Skin of body (tissue), 2 donors: ENCODE results near the gene TMEM106A. TPM values are rescaled to one million over a fixed set of nuclear protein-coding genes. Genes with fewer than 3 reads are reported as not detected.
"Not testable (repeated sequence)": the region's sequence is repeated elsewhere in the genome, so short reads cannot be mapped to it uniquely, and the experiment has no call there.

Source experiments
- DNase-seq: peaks from one replicate; lab custom pipeline; 2025; lab: John Stamatoyannopoulos, UW
- total RNA-seq: library from RNA; depleted of rRNA; stranded (reverse); fragments of >200 nt; gene quantifications from one replicate; pipeline ENCODE4 v1.2.3, GENCODE V29; 2014

TMEM106A gene, protein sequence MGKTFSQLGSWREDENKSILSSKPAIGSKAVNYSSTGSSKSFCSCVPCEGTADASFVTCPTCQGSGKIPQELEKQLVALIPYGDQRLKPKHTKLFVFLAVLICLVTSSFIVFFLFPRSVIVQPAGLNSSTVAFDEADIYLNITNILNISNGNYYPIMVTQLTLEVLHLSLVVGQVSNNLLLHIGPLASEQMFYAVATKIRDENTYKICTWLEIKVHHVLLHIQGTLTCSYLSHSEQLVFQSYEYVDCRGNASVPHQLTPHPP
- total RNA-seq = 5.0 TPM

DNA sequence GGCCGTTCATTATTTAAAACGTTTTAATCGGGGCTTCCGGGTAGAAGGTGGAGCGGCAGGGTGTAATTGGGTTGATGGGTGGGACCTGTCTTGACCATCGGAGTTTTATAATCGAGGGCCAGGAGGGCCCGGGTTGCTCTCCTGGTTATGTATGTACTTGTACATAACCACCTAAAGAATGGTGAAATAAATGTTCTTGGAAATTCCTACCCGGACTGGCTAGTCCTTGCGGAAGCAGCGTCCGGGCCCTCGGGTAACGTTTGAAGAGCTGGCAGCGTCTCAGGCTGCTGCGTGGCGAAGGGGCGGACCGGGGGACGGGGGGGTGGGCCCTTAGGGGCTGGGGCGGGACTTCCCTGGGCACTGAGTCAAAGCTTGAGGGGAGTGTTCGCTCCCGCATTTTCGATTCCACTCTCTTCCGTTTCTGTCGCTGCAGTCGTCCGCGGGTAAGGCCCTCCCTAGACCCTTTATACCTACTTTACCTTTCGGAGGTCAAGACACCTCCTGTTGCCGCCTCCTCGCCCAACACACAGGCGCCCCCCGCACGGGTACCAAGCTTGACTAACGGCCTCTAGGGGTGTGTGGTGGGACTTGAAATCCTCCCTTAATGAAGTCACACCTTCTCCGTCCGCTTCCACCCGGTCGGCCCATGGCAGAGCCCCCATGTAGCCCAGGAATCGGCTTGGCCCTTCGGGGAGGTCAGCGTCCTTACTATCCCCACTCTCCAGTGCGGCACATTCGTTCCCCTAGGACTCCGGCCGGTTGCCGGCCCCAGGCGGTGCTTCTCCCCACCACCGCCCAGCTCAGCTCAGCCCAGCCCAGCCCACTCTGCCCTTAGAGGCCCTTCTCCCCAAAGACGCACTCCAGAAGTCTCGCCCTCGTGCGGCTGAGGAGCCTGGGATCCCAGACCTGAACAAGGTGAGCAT, at the start of gene TMEM106A:
TMEM106A (plus strand) TSS at position 396 of the 923 bp plus-strand sequence. CDS start 1,167 bp downstream, outside the sequence.
- DNase-seq = peak; percentile 81

DNA sequence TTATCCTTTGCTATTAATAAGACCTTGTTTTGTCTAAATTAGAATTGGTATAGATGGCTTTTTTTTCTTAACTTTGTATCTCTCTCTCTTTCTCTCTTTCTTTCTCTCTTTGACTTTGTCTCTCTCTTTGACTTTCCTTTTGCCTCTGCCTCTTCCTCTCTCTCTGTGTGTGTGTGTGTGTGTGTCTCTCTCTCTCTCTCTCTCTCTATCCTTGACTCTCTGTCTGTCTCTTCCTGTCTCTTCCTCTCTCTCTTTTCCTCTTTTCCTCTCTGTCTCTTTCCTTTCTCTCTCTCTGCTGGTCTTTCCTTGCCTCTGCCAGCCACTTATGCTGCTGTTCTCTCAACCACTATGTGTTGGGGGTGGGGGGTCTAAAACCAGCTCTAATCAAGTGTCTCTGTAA, 45.7 kb upstream of the TMEM106A start:
- not testable (repeated sequence) for DNase-seq

DNA sequence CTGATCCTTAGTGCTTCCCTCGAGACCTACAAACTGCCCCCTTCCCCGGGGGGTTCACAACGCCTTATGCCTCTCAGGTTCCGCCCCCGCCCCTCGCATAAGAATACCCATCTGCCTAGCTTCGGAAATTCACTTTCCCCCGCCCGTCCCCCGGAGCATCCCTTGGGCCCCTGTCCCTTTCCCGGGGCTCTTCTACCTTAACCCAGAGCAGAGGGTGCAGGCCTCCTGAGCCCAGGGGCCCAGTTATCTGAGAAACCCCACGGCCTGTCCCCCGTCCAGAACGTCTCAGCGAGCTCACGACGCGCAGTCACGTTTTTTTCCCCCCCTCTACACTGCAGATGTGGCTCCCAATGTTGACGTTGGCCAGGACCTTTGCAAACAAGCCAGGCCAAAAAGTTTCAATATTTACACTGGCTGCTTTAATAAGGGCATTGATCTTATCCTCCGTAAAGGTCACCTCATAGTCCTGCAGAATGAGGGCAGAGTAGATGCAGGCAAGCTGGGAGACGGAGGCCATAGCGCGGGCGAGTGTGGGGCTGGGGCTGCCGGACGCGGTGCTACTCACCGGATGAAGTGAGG, 42.0 kb upstream of the TMEM106A start:
- DNase-seq = peak; percentile 67

DNA sequence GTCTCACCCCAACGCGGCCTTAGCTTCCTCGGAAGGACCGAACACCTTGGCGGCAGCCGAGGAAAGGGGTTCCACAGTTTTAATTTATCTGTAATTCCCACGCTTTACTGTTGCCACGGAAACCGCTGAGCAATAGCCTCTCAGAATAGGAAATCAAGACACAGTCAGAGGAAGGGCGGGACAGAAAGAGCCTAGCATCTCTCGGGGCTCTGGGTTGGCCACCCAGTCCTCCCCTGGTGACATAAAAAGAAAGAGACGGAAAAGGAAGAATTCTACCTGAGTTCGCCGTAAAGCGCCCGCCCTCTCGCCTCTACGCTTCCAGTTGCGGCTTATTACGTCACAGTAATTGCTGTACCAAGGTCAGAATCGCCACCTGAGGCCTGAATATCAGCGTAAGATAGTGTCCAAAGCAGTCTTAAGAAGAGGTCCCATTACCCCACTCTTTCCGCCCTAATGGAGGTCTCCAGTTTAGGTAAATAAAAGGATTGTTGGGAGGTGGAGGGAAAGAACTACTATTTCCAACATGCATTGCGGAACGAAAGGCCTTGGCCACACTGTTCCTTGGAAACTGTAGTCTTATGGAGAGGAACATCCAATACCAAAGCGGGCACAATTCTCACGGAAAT, 41.4 kb upstream of the TMEM106A start:
- DNase-seq = peak; percentile 95

DNA sequence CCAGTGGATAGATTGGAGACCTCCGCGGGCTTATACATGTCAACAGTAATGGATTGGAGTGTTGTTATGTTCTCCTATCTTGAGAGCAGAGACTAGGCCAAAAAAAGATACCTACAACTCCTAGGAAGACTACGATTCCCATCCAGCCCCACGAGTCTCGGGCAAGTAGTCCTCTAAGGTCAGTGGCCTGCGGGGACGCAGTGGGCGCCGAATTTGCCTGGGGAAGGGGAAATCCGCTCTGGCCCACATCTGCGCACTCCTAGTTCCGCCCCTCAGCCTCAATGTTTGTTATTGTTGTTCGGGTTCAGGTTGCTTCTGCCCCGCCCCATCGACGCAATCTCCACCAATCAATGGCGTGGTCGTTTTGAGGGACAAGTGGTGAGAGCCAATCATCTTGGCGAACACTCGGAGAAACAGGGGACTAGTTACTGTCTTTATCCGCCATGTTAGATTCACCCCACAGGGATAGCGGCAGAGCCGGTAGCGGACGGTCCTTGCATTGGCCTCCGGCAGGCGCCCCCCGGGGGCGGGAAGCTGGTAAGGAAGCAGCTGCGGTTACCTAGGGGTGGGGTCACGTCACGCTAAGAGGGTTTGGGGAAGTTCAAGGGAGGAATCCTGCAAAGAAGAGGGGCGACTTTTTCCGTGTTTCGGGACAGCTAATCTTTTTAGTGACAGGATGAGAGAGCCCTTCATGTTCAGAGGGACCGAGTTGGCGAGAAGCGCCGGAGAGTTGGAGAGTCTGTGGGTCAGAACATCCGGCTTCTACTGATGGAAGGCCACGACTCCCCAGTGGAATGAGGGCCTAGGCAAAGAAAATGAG, 40.7 kb upstream of the TMEM106A start, which contains the start of gene NBR1:
NBR1 (plus strand) TSS at position 449 of the 820 bp plus-strand sequence. CDS start 4,586 bp downstream, outside the sequence.
- peak; percentile 99 for DNase-seq

DNA sequence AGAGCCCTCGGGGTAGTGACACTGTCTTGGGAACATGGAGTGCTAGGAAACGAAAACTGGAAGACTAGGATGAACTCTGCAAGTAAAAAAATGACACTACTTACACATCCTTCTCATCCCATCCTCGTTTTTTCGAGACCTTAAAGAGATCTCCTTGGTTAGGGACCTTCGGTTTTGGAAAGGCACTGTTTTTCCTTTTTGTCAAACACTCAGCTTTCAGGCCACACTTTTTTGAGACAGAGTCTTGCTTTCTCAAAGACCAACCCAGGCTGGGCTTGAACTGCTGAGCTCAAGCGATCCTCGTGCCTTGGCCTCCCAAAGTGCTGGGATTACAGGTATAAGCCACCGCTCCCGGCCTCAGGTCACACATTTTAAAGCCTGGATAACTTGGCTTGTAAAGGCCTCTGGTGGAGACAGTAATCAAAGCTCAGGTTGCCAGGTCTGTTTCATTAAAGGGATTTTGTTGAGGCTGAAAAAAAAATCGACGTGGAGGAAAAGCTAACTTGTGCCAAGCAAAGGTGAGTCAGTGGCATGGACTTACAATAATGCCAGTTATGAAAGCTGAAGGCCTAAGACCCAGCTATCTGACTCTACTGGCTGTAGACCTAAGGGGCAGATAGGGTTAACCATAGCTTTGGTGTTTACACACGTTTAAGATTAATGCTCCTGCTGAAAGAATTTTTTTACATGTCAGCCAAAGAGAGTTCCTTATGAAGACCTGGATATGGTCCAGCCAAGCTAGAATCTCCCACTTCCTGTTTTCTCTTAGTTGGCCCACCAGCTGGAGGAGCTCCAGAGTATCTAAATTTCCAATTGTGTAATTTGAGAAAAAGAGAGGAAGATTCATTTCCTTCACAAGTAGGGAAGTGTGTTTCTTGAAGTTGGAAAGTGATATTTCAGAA, 39.8 kb upstream of the TMEM106A start:
- DNase-seq = peak; percentile 84

DNA sequence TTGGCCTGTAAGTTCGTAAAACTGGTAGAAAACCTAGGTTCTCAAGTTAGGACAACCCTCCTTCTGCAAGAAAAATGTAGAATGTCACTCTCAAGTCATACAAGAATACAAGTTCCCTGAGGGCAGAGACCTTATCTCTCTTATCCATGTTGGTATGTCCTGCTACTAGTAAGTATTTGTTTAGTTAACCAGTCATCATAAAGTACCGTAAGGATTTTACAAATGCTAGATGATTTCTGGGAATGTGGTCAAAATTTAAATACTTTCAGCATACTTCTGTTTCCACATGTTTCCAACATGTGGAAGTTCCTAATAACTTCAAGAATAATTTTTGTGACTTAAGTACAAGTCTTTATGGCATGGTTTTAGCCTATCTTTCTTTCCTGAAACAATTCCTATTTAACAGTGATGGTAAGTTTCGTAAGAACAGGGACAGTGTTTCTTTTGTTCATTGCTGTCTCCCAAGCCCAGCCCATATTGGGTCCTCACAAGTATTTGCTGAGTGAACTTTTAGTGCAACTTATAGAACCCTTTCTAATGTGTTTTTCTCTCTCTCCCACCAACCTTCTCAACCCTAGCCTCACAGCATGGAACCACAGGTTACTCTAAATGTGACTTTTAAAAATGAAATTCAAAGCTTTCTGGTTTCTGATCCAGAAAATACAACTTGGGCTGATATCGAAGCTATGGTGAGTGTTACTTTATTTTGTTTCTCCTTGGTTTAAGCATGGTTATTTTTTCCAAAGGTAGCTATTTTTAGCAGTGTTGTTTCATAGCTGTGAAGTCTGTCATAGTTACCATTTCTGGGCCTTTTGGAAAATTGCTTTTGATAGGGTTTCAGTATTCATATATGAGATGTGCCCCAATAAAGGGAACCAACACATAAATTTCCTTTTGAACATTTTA, 36.2 kb upstream of the TMEM106A start:
- peak; percentile 59 for DNase-seq

DNA sequence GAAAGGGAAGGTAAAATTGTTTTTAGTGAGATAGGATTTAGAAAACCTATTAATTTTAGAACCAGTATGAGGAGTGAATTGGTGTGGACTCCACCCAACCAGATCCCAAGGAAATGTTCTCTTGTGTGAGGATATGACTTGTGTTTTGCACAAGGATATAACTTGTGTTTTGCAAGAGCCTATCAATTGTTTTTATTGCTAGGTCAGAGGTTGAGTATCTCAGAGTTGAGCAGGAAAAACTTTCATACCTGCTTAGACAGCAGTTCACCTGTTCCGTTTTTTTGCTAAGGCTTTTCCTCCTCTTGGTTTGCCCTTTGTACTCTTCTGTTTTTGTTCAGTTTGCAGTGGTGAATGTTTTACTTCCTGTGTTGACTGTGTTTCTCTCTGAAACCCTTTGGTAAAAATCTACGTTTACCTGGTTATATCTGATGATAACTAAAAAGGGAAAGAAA, 35.5 kb upstream of the TMEM106A start:
- DNase-seq = no peak

DNA sequence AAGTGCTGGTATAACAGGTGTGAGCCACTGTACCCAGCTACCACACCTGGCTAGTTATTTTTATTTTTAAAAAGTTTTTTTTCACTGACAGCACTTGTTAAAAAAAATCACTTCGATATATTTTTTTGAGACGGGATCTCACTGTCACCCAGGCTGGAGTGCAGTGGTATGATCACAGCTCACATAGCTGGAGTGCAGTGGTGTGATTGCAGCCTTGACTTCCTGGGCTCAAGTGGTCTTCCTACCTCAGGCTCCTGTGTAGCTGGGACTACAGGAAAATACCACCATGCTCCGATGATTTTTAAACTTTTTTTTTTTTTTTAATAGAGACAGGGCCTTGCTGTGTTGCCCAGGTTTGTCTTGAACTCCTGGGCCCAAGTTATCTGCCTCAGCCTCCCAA, 27.8 kb upstream of the TMEM106A start:
- no peak for DNase-seq

DNA sequence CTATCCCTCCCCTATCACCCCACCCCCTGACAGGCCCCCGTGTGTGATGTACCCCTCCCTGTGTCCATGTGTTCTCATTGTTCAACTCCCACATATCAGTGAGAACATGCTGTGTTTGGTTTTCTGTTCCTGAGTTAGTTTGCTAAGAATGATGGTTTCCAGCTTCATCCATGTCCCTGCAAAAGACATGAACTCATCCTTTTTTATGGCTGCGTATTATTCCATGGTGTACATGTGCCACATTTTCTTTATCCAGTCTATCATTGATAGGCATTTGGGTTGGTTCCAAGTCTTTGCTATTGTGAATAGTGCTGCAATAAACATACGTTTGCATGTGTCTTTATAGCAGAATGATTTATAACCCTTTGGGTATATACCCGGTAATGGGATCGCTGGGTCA, 25.0 kb upstream of the TMEM106A start:
- DNase-seq = not testable (repeated sequence)

DNA sequence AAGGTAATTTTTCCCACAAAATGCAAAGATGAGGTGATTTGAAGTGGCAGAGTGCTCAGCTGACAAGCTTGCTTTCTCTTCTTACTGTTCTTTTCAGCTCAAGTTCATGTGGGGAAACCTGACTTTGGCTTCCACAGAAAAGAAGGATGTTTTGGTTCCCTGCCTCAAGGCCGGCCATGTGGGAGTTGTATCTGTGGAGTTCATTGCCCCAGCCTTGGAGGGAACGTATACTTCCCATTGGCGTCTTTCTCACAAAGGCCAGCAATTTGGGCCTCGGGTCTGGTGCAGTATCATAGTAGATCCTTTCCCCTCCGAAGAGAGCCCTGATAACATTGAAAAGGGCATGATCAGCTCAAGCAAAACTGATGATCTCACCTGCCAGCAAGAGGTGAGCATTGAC, 18.4 kb upstream of the TMEM106A start:
- DNase-seq = no peak

DNA sequence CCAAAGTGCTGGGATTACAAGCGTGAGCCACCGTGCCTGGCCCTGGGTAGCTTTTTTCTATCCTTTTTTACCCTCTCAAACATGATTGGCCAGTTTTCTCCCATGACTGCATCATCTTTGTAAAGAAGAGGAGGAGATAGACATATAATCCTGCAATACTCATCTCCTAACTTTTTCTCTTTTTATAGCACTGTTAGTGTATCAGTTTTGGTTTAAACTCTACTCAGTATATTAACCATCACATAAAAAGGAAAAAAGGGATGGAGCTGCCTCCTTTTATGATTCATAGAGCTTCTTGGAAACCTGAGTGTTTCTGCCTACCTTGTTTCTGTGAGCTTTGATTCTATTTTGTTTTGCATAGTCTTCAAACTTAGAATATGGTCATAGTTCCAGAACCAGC, 12.0 kb upstream of the TMEM106A start:
- DNase-seq = no peak

DNA sequence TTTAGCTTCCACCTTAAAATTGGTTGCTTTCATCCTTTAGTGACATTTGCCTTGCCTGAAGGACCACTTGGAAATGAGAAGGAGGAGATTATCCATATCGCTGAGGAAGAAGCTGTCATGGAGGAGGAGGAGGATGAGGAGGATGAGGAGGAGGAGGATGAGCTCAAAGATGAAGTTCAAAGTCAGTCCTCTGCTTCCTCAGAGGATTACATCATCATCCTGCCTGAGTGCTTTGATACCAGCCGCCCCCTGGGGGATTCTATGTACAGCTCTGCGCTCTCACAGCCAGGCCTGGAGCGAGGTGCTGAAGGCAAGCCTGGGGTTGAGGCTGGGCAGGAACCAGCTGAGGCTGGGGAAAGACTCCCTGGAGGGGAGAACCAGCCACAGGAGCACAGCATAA, 11.5 kb upstream of the TMEM106A start:
- DNase-seq = no peak

DNA sequence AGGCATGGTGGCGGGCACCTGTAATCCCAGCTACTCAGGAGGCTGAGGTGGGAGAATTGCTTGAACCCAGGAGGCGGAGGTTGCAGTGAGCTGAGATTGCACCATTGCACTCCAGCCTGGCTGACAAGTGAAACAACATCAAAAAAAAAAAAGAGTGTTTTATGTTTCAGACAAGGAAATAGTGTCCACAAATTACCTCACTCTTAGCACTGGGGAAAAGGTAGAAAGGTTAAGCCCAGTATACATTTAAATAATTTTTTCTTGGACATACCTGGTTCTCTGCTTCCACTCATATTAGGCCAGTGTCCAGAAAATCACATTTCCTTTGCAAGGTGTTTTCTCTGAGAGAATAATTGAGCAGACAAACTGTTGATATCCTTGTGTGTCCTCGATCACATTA, 8.7 kb upstream of the TMEM106A start:
- not testable (repeated sequence) for DNase-seq

DNA sequence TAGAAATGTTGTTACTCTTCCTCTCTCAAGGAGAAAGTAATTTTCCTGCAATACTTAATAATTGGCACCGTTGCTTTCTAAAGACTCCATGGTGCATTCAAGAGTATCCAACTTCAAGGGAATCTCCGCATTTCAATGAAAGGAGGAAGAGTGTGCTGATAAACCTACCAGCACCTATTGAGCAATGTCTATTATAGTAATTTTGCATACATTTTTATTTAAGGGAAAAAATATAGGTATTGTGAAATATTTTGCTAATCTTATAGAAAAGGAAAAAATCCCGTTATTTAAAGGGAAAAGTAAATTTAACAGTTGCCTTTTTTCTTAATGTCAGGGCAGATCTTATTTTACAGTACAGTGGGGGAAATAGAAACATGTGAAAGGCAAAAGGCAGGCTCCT, 1.1 kb upstream of the TMEM106A start:
- DNase-seq = no peak

DNA sequence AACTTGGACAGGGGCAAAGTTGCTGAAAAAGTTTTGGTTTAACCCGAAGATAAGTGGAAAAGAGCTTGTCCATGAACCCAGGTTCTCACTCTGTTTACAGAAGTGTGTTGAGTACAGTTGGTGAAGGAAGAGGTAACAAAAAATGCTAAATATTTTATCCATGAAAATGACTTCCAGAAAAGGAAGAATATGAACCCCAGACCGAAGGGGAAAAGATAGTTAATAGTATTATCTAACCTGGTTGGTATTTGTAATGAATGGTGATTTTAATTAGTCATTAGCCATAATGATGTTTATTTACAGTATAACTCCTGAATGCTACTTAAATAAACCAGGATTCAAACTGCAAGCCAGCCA, 574 bp upstream of the TMEM106A start:
- no peak for DNase-seq

DNA sequence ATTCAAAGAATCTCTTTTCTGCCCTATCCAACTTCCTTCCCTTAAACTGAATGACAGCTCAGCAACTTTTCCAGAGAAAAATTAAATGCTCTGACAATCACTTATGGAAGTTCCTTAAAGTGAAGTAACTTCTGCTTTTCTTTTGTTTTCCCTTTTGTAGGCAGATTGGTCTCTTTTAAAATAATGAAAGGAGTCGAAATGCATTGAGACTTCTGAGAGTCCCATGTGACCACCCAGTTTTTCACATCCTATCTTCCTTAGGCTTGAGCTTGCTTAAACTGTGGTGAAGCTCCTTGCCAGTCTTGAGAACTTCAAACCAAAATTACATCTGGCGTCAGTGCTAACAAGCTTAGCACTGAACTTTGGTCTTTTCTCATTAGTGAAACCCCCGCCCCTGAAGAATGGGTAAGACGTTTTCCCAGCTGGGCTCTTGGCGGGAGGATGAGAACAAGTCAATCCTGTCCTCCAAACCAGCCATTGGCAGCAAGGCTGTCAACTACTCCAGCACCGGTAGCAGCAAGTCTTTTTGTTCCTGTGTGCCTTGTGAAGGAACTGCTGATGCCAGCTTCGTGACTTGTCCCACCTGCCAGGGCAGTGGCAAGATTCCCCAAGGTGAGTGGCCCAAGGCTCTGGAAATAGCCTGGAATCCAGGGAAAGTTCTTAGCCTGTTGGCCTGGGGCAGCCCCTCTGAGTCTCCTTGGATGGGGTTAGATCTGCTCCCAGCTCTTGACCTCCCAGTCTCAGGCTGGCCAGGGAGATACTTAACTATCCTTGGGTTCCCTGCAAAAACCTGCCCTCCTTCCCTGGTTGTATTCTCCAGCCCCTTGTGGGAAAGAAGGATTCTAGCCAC, 1.2 kb downstream of the TMEM106A start:
- no peak for DNase-seq

DNA sequence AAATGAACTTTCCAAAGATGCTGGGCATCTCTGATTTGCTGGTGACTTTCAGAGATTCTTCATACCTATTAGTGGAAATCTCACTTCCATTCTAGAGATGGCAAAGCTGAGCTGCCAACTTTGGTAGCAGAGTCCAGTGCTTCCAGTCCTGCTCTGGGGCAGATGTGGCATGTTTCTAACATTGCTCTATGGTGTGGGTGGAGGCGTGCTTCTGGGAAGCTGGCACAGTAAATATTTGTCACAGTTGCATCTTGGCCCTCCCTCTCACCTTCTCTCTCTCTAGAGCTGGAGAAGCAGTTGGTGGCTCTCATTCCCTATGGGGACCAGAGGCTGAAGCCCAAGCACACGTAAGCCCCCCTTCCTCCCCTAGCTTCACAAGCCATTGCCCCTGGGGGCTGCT, 1.9 kb downstream of the TMEM106A start:
- no peak for DNase-seq
